Transverse colon (tissue), 4 donors: ENCODE results near the gene RAB6B.

Experiments used
- CTCF ChIP-seq, 5 experiments: fragments of 200-600 bp in 3 of 5; fragments of 450-650 bp in 2 of 5; sonication (generic) in 3 of 5; IDR thresholded peaks; 1 replicate in 2 of 5; 2 replicates in 3 of 5; pipeline ENCODE4 v1.5.1; 2016 to 2017; ENCODE audit warnings: antibody characterized with exemption in 5 of 5, inconsistent platforms in 3 of 5, mild to moderate bottlenecking in 2 of 5, moderate library complexity in 1 of 5
- POLR2AphosphoS5 ChIP-seq, 3 donors: sonication (generic); formaldehyde crosslinking; IDR thresholded peaks; one replicate each; pipeline ENCODE4 v1.6.1; 2016; ENCODE audit warnings: antibody characterized with exemption in 3 of 3

DNA sequence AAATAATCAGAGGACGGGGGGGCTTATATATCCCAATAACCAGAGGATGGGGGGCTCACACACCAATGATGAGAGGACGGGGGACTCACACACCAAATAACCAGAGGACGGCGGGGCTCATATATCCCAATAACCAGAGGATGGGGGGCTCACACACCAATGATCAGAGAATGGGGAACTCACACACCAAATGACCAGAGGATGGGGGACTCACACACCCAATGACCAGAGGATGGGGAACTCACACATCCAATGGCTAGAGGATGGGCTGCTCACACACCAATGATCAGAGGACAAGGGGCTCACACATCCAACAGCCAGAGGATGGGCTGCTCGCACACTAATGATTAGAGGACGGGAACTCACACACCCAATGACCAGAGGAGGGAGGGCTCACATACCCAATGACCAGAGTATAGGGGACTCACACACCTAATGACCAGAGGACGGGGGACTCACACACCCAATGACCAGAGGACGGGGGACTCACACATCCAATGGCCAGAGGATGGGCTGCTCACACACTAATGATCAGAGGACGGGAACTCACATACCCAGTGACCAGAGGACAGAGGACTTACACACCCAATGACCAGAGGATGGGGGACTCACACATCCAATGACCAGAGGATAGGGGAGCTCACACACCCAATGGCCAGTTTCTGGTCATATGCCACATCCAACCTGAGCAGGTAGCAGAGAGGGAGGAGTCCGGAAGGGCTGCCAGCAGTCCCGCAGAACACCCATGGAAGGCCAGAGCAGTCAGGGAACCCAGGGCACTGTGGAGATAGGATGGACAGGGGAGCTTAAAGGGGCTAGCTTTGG, 10.6 kb downstream of the RAB6B start:
- TF ChIP-seq CTCF (IDR thresholded peaks at IDR 0.05) (no peak), POLR2AphosphoS5 (IDR thresholded peaks at IDR 0.05) (no peak)
